SH-SY5Y (cell line): Measurements from ENCODE around the gene YPEL2.

ENCODE experiments used
- GATA2 ChIP-seq: IDR thresholded peaks from 2 replicates; pipeline ENCODE4 v1.6.1; 2011; ENCODE audit warnings: mild to moderate bottlenecking, low read depth, low read length
- GATA3 ChIP-seq: IDR thresholded peaks from 2 replicates; pipeline ENCODE4 v1.6.1; 2011; ENCODE audit warnings: low read depth, mild to moderate bottlenecking, low read length, moderate library complexity

GRCh38 chr17:59357219-59357697, 25.8 kb downstream of the YPEL2 start:
- TF ChIP-seq GATA2 (no peak), GATA3 (no peak)
